GM21423 (cell line): Measurements from ENCODE around the gene LZTR1.
"Not testable (repeated sequence)": the region's sequence is repeated elsewhere in the genome, so short reads cannot be mapped to it uniquely, and the experiment has no call there.

Source experiments
- ATAC-seq: cut with Tn5 transposase; IDR thresholded peaks from one replicate; pipeline ENCODE4 v1.9.1; 2021; ENCODE audit warnings: mild to moderate bottlenecking, moderate library complexity; ENCODE audit not compliant: unreplicated experiment

The LZTR1 gene

DNA sequence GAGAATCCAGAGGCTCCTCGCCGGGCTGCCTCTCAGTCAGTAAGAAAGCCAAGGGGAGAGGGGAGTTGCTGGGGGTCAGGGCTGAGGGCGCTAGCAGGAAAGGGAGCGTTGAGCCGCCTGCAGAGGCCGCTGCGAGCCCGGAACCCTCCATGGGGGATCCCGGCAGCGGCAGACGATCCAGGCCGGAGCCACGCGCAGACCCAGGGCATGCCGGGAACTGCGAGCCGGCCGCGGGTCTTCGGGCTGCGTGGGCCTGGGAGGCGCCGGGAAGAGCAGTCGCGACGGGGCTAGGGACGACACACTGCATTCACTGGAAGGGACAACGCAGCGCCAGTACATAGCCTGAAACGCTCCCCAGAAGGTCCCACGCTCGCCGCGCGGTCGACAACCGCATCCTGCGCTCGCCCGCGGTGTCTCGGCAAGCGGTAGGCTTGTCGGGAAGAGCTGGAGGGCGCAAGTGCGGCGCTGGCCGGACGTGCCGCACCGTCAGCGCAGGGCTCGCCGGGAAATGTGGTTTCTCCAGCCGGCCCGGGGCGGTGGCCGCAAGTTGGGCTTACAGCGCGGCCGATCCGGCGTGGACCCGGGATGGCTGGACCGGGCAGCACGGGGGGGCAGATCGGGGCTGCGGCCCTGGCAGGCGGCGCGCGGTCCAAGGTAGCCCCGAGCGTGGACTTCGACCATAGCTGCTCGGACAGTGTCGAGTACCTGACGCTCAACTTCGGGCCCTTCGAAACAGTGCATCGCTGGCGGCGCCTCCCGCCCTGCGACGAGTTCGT is at the start of gene LZTR1:
Gene LZTR1 (plus strand): TSS at position 511 of the 776 bp plus-strand sequence. CDS start 75 bp downstream, at position 586.
- peak; percentile 67 for ATAC-seq

DNA sequence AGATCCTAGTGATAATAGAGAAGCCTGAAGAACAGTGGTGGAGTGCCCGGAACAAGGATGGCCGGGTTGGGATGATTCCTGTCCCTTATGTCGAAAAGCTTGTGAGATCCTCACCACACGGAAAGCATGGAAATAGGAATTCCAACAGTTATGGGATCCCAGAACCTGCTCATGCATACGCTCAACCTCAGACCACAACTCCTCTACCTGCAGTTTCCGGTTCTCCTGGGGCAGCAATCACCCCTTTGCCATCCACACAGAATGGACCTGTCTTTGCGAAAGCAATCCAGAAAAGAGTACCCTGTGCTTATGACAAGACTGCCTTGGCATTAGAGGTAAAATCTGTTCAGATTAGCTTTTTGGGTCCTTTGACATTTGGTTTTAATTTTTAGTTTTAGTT is 48.2 kb upstream of the LZTR1 start:
- ATAC-seq: no peak

DNA sequence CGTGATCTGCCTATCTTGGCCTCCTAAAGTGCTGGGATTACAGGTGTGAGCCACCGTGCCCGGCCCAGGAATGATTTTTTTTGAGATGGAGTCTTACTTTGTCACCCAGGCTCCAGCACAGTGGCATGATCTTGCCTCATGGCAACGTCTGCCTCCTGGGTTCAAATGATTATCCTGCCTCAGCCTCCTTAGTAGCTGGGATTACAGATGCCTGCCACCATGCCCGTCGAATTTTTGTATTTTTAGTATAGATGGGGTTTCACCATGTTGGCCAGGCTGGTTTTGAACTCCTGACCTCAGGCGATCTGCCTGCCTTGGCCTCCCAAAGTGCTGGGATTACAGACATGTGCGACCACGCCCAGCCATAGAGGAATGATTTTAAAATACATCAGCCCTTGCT is 47.0 kb upstream of the LZTR1 start:
- not testable (repeated sequence) for ATAC-seq

DNA sequence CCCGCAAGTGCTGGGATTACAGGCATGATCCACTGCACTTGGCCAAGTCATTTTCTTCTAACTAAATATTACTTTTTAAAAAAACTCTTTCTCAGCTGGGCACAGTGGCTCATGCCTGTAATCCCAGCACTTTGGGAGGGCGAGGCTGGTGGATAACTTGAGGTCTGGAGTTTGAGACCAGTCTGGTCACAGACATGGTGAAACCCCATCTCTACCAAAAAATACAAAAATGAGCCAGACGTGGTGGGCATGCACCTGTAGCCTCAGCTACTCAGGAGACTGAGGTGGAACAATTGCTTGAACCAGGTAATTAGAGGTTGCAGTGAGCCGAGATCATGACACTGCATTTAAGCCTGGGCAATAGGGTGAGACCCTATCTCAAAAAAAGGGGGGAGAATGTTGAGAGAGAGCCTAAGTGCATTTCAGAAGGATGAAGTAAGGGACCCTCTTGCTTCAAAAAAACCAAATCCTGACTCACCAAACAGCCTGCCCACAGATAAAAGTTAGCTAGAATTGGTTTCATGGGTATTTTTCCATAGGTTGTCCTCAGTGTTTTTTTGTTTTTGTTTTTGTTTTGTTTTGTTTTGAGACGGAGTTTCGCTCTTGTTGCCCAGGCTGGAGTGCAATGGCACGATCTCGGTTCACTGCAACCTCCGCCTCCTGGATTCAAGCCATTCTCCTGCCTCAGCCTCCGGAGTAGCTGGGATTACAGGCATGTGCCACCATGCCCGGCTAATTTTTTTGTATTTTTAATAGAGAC is 46.1 kb upstream of the LZTR1 start:
- ATAC-seq: not testable (repeated sequence)

DNA sequence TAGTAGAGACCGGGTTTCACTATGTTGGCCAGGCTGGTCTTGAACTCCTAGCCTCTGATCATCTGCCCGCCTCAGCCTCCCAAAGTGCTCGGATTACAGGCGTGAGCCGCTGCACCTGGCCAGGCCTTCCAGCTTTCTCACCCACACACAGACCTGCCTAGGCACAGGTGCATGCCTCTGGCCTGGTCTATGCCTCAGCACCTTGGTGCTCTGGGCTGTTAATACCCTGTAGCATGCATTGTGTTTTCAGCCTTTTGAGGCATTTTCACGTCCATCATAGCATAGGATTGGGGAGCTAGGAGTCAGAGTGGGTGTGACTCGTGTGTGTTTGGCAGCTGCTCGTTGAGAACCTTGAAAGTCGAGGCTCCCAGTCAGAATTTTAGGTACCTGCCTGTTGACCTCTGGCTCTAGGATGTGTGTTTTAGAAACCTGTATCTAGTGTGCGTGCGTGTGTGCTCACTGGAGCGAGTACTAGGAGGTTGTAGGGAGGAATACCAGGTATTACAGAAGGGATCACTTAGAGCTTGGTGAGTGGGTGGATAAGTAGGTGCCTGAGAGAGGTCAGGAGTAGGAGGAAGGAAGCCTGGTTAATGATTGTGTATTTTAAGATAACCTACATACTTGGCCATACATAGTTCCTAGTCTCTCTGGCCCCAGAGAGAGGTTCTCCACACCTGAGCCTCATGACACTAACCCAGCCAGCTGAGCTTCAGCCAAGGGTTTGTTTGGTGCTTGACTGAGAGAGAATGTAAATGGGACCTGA is 44.9 kb upstream of the LZTR1 start:
- ATAC-seq: no peak

DNA sequence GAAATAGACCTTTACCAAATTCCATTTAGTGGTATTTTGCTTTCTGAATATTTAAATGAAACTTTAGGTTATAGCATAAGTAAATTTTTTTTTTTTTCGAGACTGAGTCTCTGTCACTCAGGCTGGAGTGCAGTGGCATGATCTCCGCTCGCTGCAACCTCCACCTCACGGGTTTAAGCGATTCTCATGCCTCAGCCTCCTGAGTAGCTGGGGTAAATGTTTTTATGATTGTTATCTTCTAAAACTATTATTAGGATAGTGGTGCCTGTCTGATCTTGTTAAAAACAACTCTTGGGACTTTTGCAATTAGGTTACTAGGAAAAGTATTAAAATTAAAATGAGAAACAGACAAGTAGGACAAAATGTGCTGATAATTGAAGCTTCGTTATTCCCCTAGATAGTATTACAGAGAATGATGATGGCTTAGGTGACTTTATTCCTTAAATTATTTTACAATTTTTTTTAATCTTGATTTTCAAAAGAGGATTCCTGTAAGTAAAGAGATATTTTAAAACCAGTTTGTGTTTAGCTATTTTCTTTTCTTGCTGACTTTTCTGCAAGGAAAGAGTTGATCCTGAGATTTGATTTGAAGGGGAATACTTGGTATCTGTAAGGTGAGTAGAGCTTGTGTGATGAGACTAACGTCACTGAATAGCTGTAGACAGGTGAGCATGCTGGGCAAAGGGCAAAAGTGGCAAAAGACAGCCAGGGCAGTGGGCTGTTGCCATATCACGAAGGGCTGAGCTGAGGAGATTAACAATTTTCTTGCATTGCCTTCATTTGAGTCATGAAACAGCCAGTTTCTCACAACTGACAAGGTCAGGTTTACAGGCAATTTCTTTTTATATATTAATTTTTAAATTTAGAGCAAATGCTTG is 44.1 kb upstream of the LZTR1 start:
- no peak for ATAC-seq

DNA sequence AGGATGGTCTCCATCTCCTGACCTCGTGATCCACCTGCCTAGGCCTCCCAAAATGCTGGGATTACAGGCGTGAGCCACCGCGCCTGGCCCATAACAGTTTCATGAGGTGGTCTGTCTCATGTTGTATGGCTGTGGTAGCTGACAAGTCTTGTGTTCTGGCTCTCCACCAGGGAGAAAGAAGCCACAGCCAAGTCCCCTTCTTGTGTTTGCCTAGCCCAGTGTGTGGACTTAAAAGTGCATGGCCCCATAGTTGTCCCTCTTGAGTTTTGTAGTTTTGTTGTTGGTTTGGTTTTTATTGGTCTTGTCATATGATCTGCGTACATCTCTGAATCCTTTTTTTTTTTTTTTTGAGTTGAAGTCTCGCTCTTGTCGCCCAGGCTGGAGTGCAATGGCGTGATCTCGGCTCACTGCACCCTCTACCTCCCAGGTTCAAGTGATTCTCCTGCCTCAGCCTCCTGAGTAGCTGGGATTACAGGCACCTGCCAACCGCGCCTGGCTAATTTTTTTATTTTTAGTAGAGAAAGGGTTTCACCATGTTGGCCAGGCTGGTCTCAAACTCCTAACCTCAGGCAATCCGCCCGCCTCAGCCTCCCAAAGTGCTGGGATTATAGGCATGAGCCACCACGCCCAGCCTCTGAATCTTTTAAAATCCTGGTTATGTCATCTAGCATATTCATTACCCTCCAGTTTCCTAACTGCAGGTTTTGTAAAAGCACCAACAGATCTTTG is 42.5 kb upstream of the LZTR1 start:
- ATAC-seq: not testable (repeated sequence)

DNA sequence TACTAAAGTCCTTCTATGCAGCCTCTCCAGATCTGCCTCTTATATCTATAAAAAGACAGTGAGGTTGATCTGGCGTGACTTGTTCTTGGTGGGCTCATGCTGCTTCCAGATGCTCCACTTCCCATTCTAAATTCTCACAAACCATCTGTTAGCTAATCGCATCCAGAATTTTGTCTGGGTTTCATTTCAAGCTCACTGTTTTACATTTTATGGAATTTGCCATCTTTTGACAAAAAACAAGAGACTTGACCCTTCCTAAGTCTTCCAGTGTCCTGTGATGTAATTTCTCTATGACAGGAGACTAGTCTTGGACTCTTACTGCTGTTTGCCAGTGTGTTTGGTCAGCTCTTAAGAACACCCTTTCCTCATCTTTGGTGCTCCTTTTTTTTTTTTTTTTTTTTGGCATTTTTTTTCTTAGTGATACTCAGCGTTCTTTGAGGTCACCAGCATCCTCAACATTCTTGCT is 41.9 kb upstream of the LZTR1 start:
- no peak for ATAC-seq

DNA sequence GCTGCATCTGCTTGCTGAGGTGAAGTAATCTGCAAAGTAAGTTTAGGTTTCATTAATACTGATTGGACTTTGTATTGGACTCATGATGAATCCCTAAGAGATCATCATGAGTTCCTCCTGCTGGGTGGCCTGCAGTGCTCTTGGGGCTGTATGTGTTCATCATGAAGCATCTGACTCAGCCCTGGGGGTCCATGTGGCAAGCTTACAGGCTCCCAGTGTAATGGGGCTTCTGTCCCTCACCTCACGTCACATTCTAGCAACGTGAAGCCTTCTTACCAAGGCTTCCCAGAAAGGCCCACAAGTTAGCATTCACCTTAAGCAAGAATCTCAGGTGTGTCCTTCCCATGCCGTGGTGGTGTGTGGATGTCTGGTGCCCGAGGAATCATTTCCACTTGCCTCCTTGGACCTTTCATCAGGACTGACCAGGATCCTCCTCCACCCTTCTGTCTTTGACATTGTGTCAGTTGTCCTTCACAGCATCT is 41.2 kb upstream of the LZTR1 start:
- no peak for ATAC-seq

DNA sequence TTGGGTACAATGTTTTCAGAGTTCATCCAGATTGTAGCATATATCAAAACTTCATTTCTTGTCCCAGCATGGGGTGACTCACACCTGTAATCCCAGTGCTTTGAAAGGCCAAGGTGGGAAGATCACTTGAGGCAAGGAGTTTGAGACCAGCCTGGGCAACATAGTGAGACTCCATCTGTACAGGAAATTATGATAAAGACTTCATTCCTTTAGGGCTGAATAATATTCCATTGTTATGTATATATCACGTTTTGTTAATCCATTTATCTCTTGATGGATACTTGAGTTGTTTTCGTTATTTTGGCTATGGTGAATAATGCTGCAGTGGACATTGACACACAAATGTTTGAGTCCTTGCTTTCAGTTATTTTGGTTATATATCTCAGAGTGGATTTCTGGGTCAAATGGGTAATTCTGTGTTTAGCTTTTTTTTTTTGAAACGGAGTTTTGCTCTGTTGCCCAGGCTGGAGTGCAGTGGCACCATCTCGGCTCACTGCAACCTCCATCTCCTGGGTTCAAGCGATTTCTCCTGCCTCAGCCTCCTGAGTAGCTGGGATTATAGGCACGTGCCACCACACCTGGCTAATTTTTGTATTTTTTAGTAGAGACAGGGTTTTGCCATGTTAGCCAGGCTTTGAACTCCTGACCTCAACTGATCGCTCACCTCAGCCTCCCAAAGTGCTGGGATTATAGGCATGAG is 39.7 kb upstream of the LZTR1 start:
- not testable (repeated sequence) for ATAC-seq

DNA sequence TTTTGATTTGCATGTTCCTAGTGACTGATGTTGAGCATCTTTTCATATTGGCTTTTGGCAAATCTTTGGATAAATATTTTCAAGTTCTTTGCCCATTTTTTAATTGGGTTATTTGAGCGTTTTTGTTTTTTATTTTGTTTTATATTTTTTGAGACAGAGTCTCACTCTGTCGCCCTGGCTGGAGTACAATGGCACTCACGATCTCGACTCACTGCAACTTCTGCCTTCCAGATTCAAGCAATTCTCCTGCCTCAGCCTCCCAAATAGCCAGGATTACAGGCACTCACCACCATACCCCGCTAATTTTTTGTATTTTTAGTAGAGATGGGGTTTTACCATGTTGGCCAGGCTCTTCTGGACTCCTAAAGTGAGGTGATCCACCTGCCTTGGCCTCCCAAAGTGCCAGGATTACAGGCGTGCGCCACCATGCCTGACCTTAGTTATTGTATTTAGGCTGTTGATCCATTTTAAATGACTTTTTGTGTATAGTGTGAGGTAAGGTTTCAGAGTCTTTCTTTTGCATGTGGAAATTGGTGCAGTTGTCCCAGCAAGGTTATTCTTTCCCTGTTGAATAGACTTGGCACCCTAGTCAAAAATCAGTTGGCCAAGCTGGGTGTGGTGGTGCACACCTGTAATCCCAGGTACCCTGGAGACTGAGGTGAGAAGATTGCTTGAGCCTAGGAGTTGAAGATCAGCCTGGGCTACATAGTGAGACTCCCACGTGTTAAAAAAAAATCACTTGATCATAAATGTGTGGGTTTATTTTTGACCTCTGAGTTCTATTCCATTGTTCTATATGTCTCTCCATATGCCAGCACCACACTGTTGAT is 38.8 kb upstream of the LZTR1 start:
- no peak for ATAC-seq

DNA sequence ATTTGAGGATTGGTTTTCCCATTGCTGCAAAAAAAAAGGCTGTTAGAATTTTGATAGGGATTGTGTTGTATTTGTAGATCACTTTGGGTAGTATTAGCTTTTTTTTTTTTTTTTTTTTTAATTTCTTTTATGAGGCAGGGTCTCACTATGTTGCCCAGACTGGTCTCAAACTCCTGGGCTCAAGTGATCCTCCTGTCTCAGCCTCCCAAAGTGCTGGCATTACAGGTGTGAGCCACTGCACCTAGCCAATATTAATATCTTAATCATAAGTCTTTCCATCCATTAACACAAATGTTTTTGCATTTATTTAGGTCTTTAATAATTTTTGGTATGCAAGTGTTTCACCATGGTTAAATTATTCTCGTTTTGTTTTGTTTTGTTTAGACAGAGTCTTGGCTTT is 38.1 kb upstream of the LZTR1 start:
- no peak for ATAC-seq

DNA sequence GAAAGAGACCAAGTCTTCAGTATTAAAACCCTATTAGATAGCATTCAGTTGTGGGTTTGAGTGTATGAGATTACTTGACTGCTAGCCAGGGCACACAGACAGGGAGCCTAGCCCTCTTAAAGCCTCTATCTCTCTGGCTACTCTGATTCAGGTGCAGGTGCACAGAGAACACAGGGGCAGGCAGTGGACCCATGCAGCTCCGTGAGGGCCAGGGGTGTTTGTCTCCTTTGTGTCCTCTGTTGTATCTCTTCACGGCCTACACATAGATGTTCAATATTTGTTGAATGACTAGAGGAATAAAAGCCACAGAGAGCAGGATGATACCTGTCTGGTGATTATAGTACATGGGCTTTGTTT is 36.5 kb upstream of the LZTR1 start:
- no peak for ATAC-seq

DNA sequence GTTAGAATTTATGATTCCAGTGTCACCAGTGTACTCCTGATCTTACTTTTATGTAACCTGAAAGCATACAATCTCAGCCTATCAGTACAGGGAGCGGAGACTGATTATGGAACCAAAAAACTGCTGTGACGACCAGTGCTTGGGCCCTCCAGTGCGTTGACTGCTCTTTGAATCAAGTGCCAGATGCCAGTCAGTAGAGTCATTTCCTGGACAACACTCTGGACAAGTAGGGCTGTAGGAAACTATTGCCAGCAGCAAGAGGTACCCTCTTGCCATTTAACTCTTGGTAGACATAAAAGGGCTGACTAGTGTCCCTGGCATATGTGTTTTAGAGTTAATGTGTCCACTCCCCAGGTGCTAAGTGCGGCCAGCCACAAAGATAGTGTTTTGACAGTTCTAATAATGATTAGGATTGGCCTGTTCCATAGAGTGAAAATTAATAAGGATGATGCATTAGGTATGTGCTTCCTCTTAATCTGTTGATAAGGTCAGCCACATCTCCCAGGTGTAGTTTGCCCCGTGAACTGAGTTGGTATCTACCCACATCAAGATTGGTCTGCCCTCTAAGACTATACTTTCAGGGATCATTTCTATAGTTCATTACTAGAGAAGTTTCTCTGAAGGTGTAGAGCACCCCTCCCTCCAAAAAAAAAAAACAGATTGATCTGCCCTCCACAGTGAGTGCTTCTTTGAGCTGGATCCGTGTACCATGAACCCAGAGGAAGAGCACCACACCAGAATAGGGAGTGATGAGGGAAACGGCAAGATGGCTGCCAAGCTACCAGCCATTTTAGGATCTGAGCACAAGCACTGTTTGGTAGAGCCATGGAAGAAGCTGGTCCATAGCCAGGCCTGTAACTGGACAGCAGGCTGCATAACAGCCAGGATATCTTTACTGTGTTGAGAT is 35.8 kb upstream of the LZTR1 start:
- no peak for ATAC-seq

DNA sequence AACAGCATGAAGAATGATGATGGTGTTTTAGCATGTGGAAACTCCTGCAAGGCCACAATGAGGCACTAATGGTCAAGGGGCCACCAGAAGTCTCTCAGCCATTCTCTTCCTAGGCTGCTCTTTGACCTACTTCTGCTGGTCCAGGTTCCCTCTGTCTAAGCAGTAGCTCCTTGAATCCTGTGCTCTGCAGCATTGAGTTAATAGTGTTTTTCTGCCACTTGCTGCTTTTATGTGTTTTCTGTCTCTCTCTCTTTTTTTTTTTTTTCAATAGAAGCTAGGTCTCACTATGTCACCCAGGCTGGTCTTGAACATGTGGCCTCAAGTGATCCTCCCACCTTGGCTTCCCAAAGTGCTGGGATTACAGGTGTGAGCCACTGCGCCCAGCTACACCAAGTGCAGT is 35.1 kb upstream of the LZTR1 start:
- ATAC-seq: no peak

DNA sequence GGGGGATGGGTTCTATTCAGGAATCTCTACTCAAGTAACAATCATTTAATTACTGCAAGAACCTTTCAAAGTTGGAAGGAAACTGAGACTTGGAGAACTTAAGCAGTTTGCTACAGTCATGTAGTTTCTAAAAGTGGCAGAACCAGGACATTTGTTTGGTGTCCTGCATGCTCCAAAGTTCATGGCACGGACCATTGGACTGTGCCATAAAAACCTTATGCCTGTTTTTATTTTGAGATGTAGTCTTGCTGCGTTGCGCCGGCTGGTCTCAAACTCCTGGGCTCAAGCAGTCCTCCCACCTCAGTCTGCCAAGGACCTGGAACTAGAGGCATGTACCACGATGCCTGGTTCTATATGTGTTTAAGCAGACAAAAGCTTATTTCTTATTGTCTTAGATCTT is 33.6 kb upstream of the LZTR1 start:
- ATAC-seq: no peak

DNA sequence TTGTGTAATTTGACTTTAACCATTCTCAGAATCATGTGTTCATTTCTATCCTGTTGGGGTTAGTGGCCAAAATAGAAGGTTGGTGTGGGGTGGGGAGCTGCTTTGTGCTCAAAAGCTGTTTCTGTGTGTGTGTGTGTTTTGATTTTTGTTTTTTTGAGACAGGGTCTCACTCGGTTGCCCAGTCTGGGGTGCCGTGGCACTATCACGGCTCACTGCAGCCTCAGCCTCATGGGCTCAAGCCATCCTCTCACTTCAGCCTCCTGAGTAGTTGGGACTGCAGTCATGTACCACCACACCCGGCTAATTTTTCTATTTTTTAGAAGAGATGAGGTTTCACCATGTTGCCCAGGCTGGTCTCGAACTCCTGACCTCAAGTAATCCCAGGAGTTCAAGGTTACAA is 33.1 kb upstream of the LZTR1 start:
- ATAC-seq: no peak
